ENCODE measurements around the gene CAV1. TPM values are rescaled to one million over a fixed set of nuclear protein-coding genes. Genes with fewer than 3 reads are reported as not detected.
A peak's percentile ranks its signal among the peaks of the same experiment; 100 is the strongest.

CAV1 gene
- total and polyA plus RNA-seq, 2 donors (not counting 1 experiment from before 2014, with no cell fraction given) = 461 to 1,245 TPM

DNA sequence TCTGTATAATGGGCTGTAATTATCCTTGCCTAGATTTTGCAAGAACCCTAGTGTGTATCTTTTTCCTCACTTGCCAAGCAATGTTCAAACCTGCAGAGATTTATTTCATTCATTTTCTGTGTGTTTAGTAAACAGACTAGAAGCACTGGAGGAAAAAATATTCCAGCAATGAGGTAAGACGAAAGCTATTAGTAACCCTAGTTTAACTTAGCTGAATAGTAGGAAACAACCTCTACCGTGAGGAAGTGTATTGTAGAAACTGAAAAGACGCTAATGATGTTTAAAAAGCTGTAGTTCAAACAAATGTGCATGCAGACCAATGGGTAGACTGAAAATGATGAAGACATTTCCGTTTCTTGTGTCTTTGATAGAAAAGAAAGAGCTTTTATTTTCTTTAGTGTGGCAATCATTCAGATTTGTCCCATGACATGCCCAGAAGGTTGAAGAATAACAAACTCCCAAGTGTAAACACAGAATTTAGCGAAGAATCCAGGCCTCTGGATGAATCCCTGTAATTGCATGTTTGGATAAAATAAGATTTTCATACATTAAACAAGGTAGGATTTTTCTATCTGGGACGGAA, 20.7 kb downstream of the CAV1 start:
- no peak for TF ChIP-seq EZH2 (IDR thresholded peaks at IDR 0.05; ENCODE audit: low read length, missing control alignments)
- TF ChIP-seq, protein P1, sequence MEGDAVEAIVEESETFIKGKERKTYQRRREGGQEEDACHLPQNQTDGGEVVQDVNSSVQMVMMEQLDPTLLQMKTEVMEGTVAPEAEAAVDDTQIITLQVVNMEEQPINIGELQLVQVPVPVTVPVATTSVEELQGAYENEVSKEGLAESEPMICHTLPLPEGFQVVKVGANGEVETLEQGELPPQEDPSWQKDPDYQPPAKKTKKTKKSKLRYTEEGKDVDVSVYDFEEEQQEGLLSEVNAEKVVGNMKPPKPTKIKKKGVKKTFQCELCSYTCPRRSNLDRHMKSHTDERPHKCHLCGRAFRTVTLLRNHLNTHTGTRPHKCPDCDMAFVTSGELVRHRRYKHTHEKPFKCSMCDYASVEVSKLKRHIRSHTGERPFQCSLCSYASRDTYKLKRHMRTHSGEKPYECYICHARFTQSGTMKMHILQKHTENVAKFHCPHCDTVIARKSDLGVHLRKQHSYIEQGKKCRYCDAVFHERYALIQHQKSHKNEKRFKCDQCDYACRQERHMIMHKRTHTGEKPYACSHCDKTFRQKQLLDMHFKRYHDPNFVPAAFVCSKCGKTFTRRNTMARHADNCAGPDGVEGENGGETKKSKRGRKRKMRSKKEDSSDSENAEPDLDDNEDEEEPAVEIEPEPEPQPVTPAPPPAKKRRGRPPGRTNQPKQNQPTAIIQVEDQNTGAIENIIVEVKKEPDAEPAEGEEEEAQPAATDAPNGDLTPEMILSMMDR (conservative IDR thresholded peaks at IDR 0.05 in 1 of 2, IDR thresholded peaks at IDR 0.05 in 1 of 2; ENCODE audit: low read depth in 1 of 2, low read length in 2 of 2) = no peak
- peaks cover 91% of the 10 kb centered on the region for H3K79me2 ChIP-seq (ENCODE audit: control insufficient read depth, insufficient read depth, low read length)
- H3K4me3 ChIP-seq (replicated peaks in 1 of 4; ENCODE audit: control extremely low read depth in 1 of 4, insufficient read depth in 1 of 4, low read depth in 3 of 4, low read length in 4 of 4) = no peak overlapping the region
- peaks cover 41% of the 10 kb centered on the region for H3K4me1 ChIP-seq (ENCODE audit: control insufficient read depth, extremely low read depth, insufficient read depth, low read length)
- peaks cover 10% of the 10 kb centered on the region for H3K36me3 ChIP-seq (ENCODE audit: control insufficient read depth, insufficient read depth, low read length)
- H4K20me1 ChIP-seq (ENCODE audit: control insufficient read depth, extremely low read depth, insufficient read depth, low read length) = no peaks in the 10 kb centered on the region
- no peak for DNase-seq (ENCODE audit: low read depth in 2 of 2)
- no peak overlapping the region for H3K9ac ChIP-seq (ENCODE audit: insufficient read depth, low read length)
- no peak overlapping the region for H3K4me2 ChIP-seq (ENCODE audit: extremely low read depth, insufficient read depth, low read length)
- no peaks in the 10 kb centered on the region for H3K27me3 ChIP-seq (ENCODE audit: control insufficient read depth, insufficient read depth, low read length)
- H3K9me3 ChIP-seq (ENCODE audit: control insufficient read depth, insufficient read depth, low read depth, low read length) = no peaks in the 10 kb centered on the region
- H2AFZ ChIP-seq (ENCODE audit: low read length) = no peak overlapping the region
- H3K27ac ChIP-seq (ENCODE audit: insufficient read depth, low read length) = peak overlapping the region; percentile 30

DNA sequence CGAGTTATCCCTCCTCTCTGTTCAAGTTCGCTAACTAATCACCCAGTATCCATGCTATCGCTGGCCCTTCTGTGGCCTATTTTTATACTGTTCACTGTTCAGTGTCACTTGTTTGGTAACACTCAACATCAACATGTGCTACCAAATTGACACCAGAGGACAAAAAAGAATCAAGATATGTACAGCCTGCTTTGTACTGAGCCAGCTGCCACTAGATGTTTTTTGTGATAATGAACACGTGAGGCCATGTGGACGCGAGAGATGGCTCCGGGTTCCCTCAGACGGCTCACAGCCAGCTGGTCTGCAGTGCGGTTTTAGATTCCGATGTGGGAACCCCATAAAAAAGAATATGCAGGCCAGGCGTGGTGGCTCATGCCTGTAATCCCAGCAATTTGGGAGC, 21.2 kb downstream of the CAV1 start:
- Histone ChIP-seq H3K36me3 (ENCODE audit: control insufficient read depth, insufficient read depth, low read length) (peaks cover 10% of the 10 kb centered on the region), H3K27me3 (ENCODE audit: control insufficient read depth, insufficient read depth, low read length) (no peaks in the 10 kb centered on the region), H3K9ac (ENCODE audit: insufficient read depth, low read length) (no peak overlapping the region), H3K9me3 (ENCODE audit: control insufficient read depth, insufficient read depth, low read depth, low read length) (no peaks in the 10 kb centered on the region), H3K4me2 (ENCODE audit: extremely low read depth, insufficient read depth, low read length) (no peak overlapping the region), H3K4me3 (replicated peaks in 1 of 4; ENCODE audit: control extremely low read depth in 1 of 4, insufficient read depth in 1 of 4, low read depth in 3 of 4, low read length in 4 of 4) (no peak overlapping the region), H3K79me2 (ENCODE audit: control insufficient read depth, insufficient read depth, low read length) (peaks cover 93% of the 10 kb centered on the region), H3K4me1 (ENCODE audit: control insufficient read depth, extremely low read depth, insufficient read depth, low read length) (peaks cover 41% of the 10 kb centered on the region), H4K20me1 (ENCODE audit: control insufficient read depth, extremely low read depth, insufficient read depth, low read length) (peaks cover 1% of the 10 kb centered on the region), H3K27ac (ENCODE audit: insufficient read depth, low read length) (peak overlapping the region; percentile 30), H2AFZ (ENCODE audit: low read length) (no peak overlapping the region)
- TF ChIP-seq, protein P1 (conservative IDR thresholded peaks at IDR 0.05 in 1 of 2, IDR thresholded peaks at IDR 0.05 in 1 of 2; ENCODE audit: low read depth in 1 of 2, low read length in 2 of 2) = no peak
- TF ChIP-seq EZH2 (IDR thresholded peaks at IDR 0.05; ENCODE audit: low read length, missing control alignments) = no peak
- no peak for DNase-seq (ENCODE audit: low read depth in 2 of 2)

DNA sequence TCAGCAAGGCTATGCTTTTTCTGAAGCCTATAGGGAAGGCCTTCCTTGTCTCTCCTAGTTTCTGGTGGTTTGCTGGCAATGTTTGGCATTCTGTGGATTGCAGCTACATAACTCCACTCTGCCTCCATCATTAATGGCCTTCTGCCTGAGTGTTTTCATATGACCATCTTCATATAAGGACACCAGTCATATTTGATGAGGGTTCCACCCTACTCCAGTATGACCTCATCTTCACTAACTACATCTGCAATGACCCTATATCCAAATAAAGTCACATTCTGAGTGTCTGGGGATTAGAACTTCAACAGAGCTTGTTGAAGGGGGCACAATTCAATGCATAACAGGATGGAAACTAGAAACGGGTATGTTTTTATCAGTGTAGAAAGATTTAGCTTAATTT, 22.1 kb downstream of the CAV1 start:
- Histone ChIP-seq H3K27ac (ENCODE audit: insufficient read depth, low read length) (peak overlapping the region; percentile 30), H3K4me1 (ENCODE audit: control insufficient read depth, extremely low read depth, insufficient read depth, low read length) (peaks cover 34% of the 10 kb centered on the region), H3K36me3 (ENCODE audit: control insufficient read depth, insufficient read depth, low read length) (peaks cover 12% of the 10 kb centered on the region), H4K20me1 (ENCODE audit: control insufficient read depth, extremely low read depth, insufficient read depth, low read length) (peaks cover 1% of the 10 kb centered on the region), H3K9me3 (ENCODE audit: control insufficient read depth, insufficient read depth, low read depth, low read length) (no peaks in the 10 kb centered on the region), H3K4me2 (ENCODE audit: extremely low read depth, insufficient read depth, low read length) (no peak overlapping the region), H3K4me3 (replicated peaks in 1 of 4; ENCODE audit: control extremely low read depth in 1 of 4, insufficient read depth in 1 of 4, low read depth in 3 of 4, low read length in 4 of 4) (no peak overlapping the region), H3K79me2 (ENCODE audit: control insufficient read depth, insufficient read depth, low read length) (peaks cover 93% of the 10 kb centered on the region), H3K9ac (ENCODE audit: insufficient read depth, low read length) (no peak overlapping the region), H2AFZ (ENCODE audit: low read length) (no peak overlapping the region), H3K27me3 (ENCODE audit: control insufficient read depth, insufficient read depth, low read length) (no peaks in the 10 kb centered on the region)
- no peak for TF ChIP-seq EZH2 (IDR thresholded peaks at IDR 0.05; ENCODE audit: low read length, missing control alignments)
- TF ChIP-seq, protein P1 (conservative IDR thresholded peaks at IDR 0.05 in 1 of 2, IDR thresholded peaks at IDR 0.05 in 1 of 2; ENCODE audit: low read depth in 1 of 2, low read length in 2 of 2) = no peak
- DNase-seq (ENCODE audit: low read depth in 2 of 2) = peak; percentile 27 to 43

Data from fibroblast of lung (primary cell).